Measurements from ENCODE around the gene WARS2.

Gene WARS2

GRCh38 chr1:119147661-119148090 is 7.2 kb upstream of the WARS2 start:
- no CpG with 5 or more reads among the region's 4 CpGs for WGBS (ENCODE audit: extremely low coverage, insufficient coverage, low lambda C conversion rate)
- no peak overlapping the region for H3K18ac ChIP-seq (ENCODE audit: low read length)
- no peak overlapping the region for H4K8ac ChIP-seq (ENCODE audit: low read depth, low read length)
- H4K5ac ChIP-seq (ENCODE audit: low read length), result no peak overlapping the region
- no peak overlapping the region for H3K56ac ChIP-seq (ENCODE audit: low read length)
- H3K4ac ChIP-seq (ENCODE audit: low read depth, low read length), result no peak overlapping the region
- no peak overlapping the region for H3K4me3 ChIP-seq (ENCODE audit: low read length)
- H3K79me2 ChIP-seq (ENCODE audit: control insufficient read depth, insufficient read depth, low read length), result no peaks in the 10 kb centered on the region
- no peak for DNase-seq
- H3K79me1 ChIP-seq (ENCODE audit: low read length), result no peaks in the 10 kb centered on the region
- peaks cover 2% of the 10 kb centered on the region for H3K36me3 ChIP-seq (ENCODE audit: control insufficient read depth, insufficient read depth, low read length)
- H2BK15ac ChIP-seq (replicated peaks; ENCODE audit: low read depth), result no peak overlapping the region
- no peak overlapping the region for H2AK5ac ChIP-seq (ENCODE audit: low read length)
- no peaks in the 10 kb centered on the region for H3K4me1 ChIP-seq (ENCODE audit: control insufficient read depth, low read depth, low read length)
- no peak overlapping the region for H2BK120ac ChIP-seq (ENCODE audit: low read depth, low read length)
- no peak overlapping the region for H2BK5ac ChIP-seq (ENCODE audit: low read length)
- H3K23ac ChIP-seq (ENCODE audit: low read length), result no peak overlapping the region
- no peak overlapping the region for H3K9ac ChIP-seq (ENCODE audit: low read length)
- H3K27me3 ChIP-seq (ENCODE audit: insufficient read depth, low read length, poor library complexity), result no peaks in the 10 kb centered on the region
- H3K27ac ChIP-seq (ENCODE audit: low read depth, low read length), result no peak overlapping the region
- H3K4me2 ChIP-seq (ENCODE audit: low read length), result no peak overlapping the region

DNA sequence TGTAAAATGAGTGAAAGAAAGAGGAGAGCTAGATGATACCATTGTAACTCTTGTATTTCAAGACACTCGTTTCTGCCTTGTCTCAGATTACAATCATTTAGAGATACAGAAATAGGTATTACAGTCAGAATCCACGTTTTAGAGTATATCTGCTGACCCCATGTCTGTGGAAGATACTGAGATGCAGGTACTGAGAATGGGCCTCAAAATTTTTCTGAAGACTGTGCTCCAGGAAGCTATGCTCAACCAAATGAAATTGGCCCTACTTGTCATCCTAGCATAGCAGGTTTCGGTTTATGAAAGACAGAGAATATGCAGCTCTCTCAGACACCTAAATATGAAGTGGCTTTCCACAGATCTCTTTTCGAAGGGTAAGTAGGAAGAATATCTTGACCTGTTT is 6.0 kb upstream of the WARS2 start:
- H2BK15ac ChIP-seq (replicated peaks; ENCODE audit: low read depth), result no peak overlapping the region
- H2BK120ac ChIP-seq (ENCODE audit: low read depth, low read length), result no peak overlapping the region

DNA sequence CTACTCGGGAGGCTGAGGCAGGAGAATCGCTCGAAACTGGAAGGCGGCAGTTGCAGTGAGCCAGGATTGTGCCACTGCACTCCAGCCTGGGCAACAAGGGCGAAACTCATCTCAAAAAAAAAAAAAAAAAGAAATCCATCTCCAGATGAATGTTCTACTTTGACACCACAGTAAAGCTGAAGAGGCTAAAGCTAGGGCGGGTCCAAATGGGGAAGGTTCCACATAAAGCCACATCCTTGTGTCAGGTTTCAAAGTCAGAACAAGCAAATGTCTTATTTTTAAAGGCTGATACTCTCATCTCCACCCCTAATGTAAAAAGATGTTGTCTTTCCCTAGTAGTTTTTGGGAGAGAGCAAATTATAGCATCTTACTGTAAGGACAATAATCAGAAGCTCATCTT is 4.4 kb upstream of the WARS2 start:
- H3K9ac ChIP-seq (ENCODE audit: low read length), result no peak overlapping the region

More for the DNA sequence above, 6.0 kb upstream of the WARS2 start:
- Histone ChIP-seq H3K56ac (ENCODE audit: low read length) (no peak overlapping the region), H3K27me3 (ENCODE audit: insufficient read depth, low read length, poor library complexity) (no peaks in the 10 kb centered on the region), H2BK5ac (ENCODE audit: low read length) (no peak overlapping the region), H4K8ac (ENCODE audit: low read depth, low read length) (no peak overlapping the region), H3K23ac (ENCODE audit: low read length) (no peak overlapping the region), H3K4me1 (ENCODE audit: control insufficient read depth, low read depth, low read length) (peaks cover 2% of the 10 kb centered on the region), H3K4me2 (ENCODE audit: low read length) (no peak overlapping the region), H3K79me1 (ENCODE audit: low read length) (no peaks in the 10 kb centered on the region), H3K79me2 (ENCODE audit: control insufficient read depth, insufficient read depth, low read length) (no peaks in the 10 kb centered on the region), H3K4me3 (ENCODE audit: low read length) (no peak overlapping the region), H2AK5ac (ENCODE audit: low read length) (no peak overlapping the region), H3K27ac (ENCODE audit: low read depth, low read length) (no peak overlapping the region), H3K4ac (ENCODE audit: low read depth, low read length) (no peak overlapping the region), H3K9ac (ENCODE audit: low read length) (no peak overlapping the region), H3K36me3 (ENCODE audit: control insufficient read depth, insufficient read depth, low read length) (peaks cover 2% of the 10 kb centered on the region), H4K5ac (ENCODE audit: low read length) (no peak overlapping the region), H3K18ac (ENCODE audit: low read length) (no peak overlapping the region)
- no peak for DNase-seq
- WGBS (ENCODE audit: extremely low coverage, insufficient coverage, low lambda C conversion rate), result no CpG with 5 or more reads among the region's 4 CpGs

DNA sequence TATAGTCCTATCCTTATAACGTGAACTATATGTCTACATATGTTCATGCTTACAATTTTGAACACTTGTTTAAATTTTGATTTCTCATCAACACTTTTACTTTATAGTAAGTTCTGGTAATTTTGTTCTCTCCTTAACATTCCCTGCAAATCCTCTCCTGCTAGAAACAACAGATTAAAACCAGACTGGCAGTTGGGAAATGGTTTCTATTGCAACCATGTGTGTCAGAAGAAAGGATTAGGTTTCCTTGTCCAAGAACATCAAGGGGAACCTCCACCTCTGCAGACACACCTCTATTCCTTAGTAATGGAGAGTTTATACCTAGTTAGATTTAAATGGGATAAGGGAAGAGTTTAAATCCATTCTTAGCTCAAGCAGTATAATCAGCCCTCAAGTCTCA is 3.3 kb upstream of the WARS2 start:
- no CpG with 5 or more reads among the region's 1 CpG for WGBS (ENCODE audit: extremely low coverage, insufficient coverage, low lambda C conversion rate)
- no peak overlapping the region for H2BK5ac ChIP-seq (ENCODE audit: low read length)

More for the DNA sequence above, 4.4 kb upstream of the WARS2 start:
- Histone ChIP-seq H3K79me1 (ENCODE audit: low read length) (no peaks in the 10 kb centered on the region), H3K27ac (ENCODE audit: low read depth, low read length) (no peak overlapping the region), H3K23ac (ENCODE audit: low read length) (no peak overlapping the region), H2BK5ac (ENCODE audit: low read length) (no peak overlapping the region), H3K4ac (ENCODE audit: low read depth, low read length) (no peak overlapping the region), H3K56ac (ENCODE audit: low read length) (no peak overlapping the region), H3K18ac (ENCODE audit: low read length) (no peak overlapping the region), H4K5ac (ENCODE audit: low read length) (no peak overlapping the region), H3K4me2 (ENCODE audit: low read length) (no peak overlapping the region), H2BK15ac (replicated peaks; ENCODE audit: low read depth) (no peak overlapping the region), H2AK5ac (ENCODE audit: low read length) (no peak overlapping the region), H3K27me3 (ENCODE audit: insufficient read depth, low read length, poor library complexity) (no peaks in the 10 kb centered on the region), H3K79me2 (ENCODE audit: control insufficient read depth, insufficient read depth, low read length) (peaks cover 2% of the 10 kb centered on the region), H3K4me1 (ENCODE audit: control insufficient read depth, low read depth, low read length) (peaks cover 2% of the 10 kb centered on the region), H4K8ac (ENCODE audit: low read depth, low read length) (no peak overlapping the region), H3K4me3 (ENCODE audit: low read length) (no peak overlapping the region), H3K36me3 (ENCODE audit: control insufficient read depth, insufficient read depth, low read length) (peaks cover 2% of the 10 kb centered on the region), H2BK120ac (ENCODE audit: low read depth, low read length) (no peak overlapping the region)
- DNase-seq, result no peak
- WGBS (ENCODE audit: extremely low coverage, insufficient coverage, low lambda C conversion rate), result no CpG with 5 or more reads among the region's 6 CpGs

DNA sequence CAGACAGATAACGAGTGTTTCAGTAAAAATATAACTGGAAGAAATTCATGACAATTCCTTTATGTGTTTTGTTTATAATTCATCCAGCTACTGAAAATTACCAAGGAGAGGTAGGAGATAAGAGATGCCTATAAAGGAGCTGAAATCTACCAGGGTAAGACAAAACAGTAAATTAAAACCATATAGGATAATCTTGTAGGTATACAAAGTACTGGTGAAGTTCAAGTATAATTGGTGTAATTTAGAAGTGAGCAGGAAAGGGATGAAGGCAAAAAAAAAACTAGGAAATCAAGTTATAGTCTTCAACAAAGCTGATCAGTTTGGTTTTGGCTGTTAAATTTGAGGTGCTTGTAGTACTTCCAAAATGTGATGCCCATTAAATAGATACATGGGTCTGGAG is 1.2 kb upstream of the WARS2 start:
- no CpG with 5 or more reads among the region's 1 CpG for WGBS (ENCODE audit: extremely low coverage, insufficient coverage, low lambda C conversion rate)

More for the DNA sequence above, 3.3 kb upstream of the WARS2 start:
- Histone ChIP-seq H3K23ac (ENCODE audit: low read length) (no peak overlapping the region), H3K27me3 (ENCODE audit: insufficient read depth, low read length, poor library complexity) (no peaks in the 10 kb centered on the region), H4K8ac (ENCODE audit: low read depth, low read length) (no peak overlapping the region), H3K36me3 (ENCODE audit: control insufficient read depth, insufficient read depth, low read length) (peaks cover 2% of the 10 kb centered on the region), H3K56ac (ENCODE audit: low read length) (no peak overlapping the region), H3K4ac (ENCODE audit: low read depth, low read length) (no peak overlapping the region), H3K4me2 (ENCODE audit: low read length) (no peak overlapping the region), H3K4me1 (ENCODE audit: control insufficient read depth, low read depth, low read length) (peaks cover 2% of the 10 kb centered on the region), H3K79me2 (ENCODE audit: control insufficient read depth, insufficient read depth, low read length) (peaks cover 2% of the 10 kb centered on the region), H3K79me1 (ENCODE audit: low read length) (no peaks in the 10 kb centered on the region), H3K9ac (ENCODE audit: low read length) (no peak overlapping the region), H3K4me3 (ENCODE audit: low read length) (no peak overlapping the region), H3K18ac (ENCODE audit: low read length) (no peak overlapping the region), H2BK120ac (ENCODE audit: low read depth, low read length) (no peak overlapping the region), H2AK5ac (ENCODE audit: low read length) (no peak overlapping the region), H4K5ac (ENCODE audit: low read length) (no peak overlapping the region), H3K27ac (ENCODE audit: low read depth, low read length) (no peak overlapping the region), H2BK15ac (replicated peaks; ENCODE audit: low read depth) (no peak overlapping the region)
- no peak for DNase-seq

DNA sequence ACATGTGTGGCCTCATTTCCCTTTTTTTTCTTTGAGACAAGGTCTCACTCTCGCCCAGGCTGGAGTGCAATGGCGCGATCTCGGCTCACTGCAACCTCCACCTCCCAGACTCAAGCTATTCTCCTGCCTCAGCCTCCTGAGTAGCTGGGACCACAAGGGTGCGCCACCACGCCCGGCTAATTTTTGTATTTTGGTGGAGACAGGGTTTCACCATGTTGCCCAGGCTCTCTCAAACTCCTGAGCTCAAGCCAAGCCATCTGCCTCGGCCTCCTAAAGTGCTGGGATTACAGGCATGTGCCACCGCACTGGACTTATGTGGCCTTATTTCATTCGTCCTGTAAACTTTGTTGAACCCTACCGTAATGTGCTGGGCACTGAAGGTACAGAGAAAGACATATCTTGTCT is 569 bp upstream of the WARS2 start:
- no peaks in the 10 kb centered on the region for H3K79me1 ChIP-seq (ENCODE audit: low read length)
- H2BK120ac ChIP-seq (ENCODE audit: low read depth, low read length), result no peak overlapping the region
- no CpG with 5 or more reads among the region's 11 CpGs for WGBS (ENCODE audit: extremely low coverage, insufficient coverage, low lambda C conversion rate)
- no peak overlapping the region for H2BK5ac ChIP-seq (ENCODE audit: low read length)
- H3K79me2 ChIP-seq (ENCODE audit: control insufficient read depth, insufficient read depth, low read length), result peaks cover 3% of the 10 kb centered on the region
- no peak overlapping the region for H3K18ac ChIP-seq (ENCODE audit: low read length)
- H3K4me3 ChIP-seq (ENCODE audit: low read length), result peak overlapping the region; percentile 55
- no peak overlapping the region for H4K8ac ChIP-seq (ENCODE audit: low read depth, low read length)
- peak overlapping the region; percentile 38 for H3K27ac ChIP-seq (ENCODE audit: low read depth, low read length)
- peak overlapping the region; percentile 74 for H3K9ac ChIP-seq (ENCODE audit: low read length)
- no peaks in the 10 kb centered on the region for H3K27me3 ChIP-seq (ENCODE audit: insufficient read depth, low read length, poor library complexity)
- peak overlapping the region; percentile 38 for H2AK5ac ChIP-seq (ENCODE audit: low read length)
- H3K23ac ChIP-seq (ENCODE audit: low read length), result no peak overlapping the region
- DNase-seq, result peak; percentile 64
- H4K5ac ChIP-seq (ENCODE audit: low read length), result no peak overlapping the region
- H3K4ac ChIP-seq (ENCODE audit: low read depth, low read length), result no peak overlapping the region
- no peaks in the 10 kb centered on the region for H3K36me3 ChIP-seq (ENCODE audit: control insufficient read depth, insufficient read depth, low read length)
- H3K56ac ChIP-seq (ENCODE audit: low read length), result peak overlapping the region; percentile 80
- peak overlapping the region; percentile 57 for H3K4me2 ChIP-seq (ENCODE audit: low read length)
- H3K4me1 ChIP-seq (ENCODE audit: control insufficient read depth, low read depth, low read length), result peaks cover 2% of the 10 kb centered on the region
- H2BK15ac ChIP-seq (replicated peaks; ENCODE audit: low read depth), result no peak overlapping the region

More for the DNA sequence above, 1.2 kb upstream of the WARS2 start:
- Histone ChIP-seq H2BK120ac (ENCODE audit: low read depth, low read length) (no peak overlapping the region), H3K4me3 (ENCODE audit: low read length) (no peak overlapping the region), H4K5ac (ENCODE audit: low read length) (no peak overlapping the region), H2BK5ac (ENCODE audit: low read length) (no peak overlapping the region), H3K56ac (ENCODE audit: low read length) (no peak overlapping the region), H3K4me1 (ENCODE audit: control insufficient read depth, low read depth, low read length) (peaks cover 2% of the 10 kb centered on the region), H3K9ac (ENCODE audit: low read length) (no peak overlapping the region), H3K36me3 (ENCODE audit: control insufficient read depth, insufficient read depth, low read length) (peaks cover 2% of the 10 kb centered on the region), H3K4me2 (ENCODE audit: low read length) (no peak overlapping the region), H3K23ac (ENCODE audit: low read length) (no peak overlapping the region), H3K18ac (ENCODE audit: low read length) (no peak overlapping the region), H3K27me3 (ENCODE audit: insufficient read depth, low read length, poor library complexity) (no peaks in the 10 kb centered on the region), H4K8ac (ENCODE audit: low read depth, low read length) (no peak overlapping the region), H2BK15ac (replicated peaks; ENCODE audit: low read depth) (no peak overlapping the region), H3K4ac (ENCODE audit: low read depth, low read length) (no peak overlapping the region), H2AK5ac (ENCODE audit: low read length) (no peak overlapping the region), H3K79me1 (ENCODE audit: low read length) (no peaks in the 10 kb centered on the region), H3K79me2 (ENCODE audit: control insufficient read depth, insufficient read depth, low read length) (peaks cover 2% of the 10 kb centered on the region), H3K27ac (ENCODE audit: low read depth, low read length) (no peak overlapping the region)
- DNase-seq, result no peak

All from mesendoderm (in vitro differentiated cells).